B cell (primary cell): ENCODE measurements around the gene TNRC6A. TPM values are rescaled to one million over a fixed set of nuclear protein-coding genes. Genes with fewer than 3 reads are reported as not detected.

Experiments used
- ATAC-seq: fragments of 200-7000 bp; cut with Tn5 transposase; one replicate; pipeline ENCODE4 v1.10.0; 2021; ENCODE audit warnings: low read depth, mild to moderate bottlenecking, moderate number of reproducible peaks, moderate library complexity
- CTCF ChIA-PET: fragments of 350-600 bp; sonication (Branson Sonifier 250); formaldehyde crosslinking; loops from one replicate; lab custom pipeline; 2021; ENCODE audit warnings: antibody characterized with exemption, inconsistent platforms; lab: Charles Lee
- POLR2A ChIA-PET: fragments of 350-600 bp; sonication (Branson Sonifier 250); formaldehyde crosslinking; loops from one replicate; lab custom pipeline; 2021; ENCODE audit warnings: antibody characterized with exemption; lab: Charles Lee
- DNase-seq: peaks from one replicate; pipeline ENCODE4 v3.0.0; 2013
- H2AFZ ChIP-seq: 2 replicates; pipeline ENCODE4 v1.6.1; 2012; ENCODE audit warnings: mild to moderate bottlenecking, low read depth, low read length; ENCODE audit not compliant: insufficient read depth, poor library complexity, severe bottlenecking
- H3K27ac ChIP-seq, 2 donors: 1 replicate in 1 of 2; 2 replicates in 1 of 2; pipeline ENCODE4 v1.5.1; 2012 to 2013; ENCODE audit warnings: low read length in 2 of 2, mild to moderate bottlenecking in 2 of 2, moderate library complexity in 1 of 2
- H3K27me3 ChIP-seq, 4 experiments: fragments of 200-600 bp in 1 of 4; sonication (generic) in 1 of 4; replicated peaks in 1 of 4; 1 replicate in 2 of 4; 2 replicates in 2 of 4; pipeline versions ENCODE4 v1.6.1 to v1.7.0; 2013 to 2016; ENCODE audit warnings: low read length in 3 of 4, mild to moderate bottlenecking in 2 of 4, mixed read lengths in 1 of 4, moderate library complexity in 1 of 4; ENCODE audit not compliant: insufficient read depth in 4 of 4, control insufficient read depth in 3 of 4; ENCODE audit errors: control extremely low read depth in 1 of 4
- H3K36me3 ChIP-seq, 2 experiments: replicated peaks in 1 of 2; 1 replicate in 1 of 2; 2 replicates in 1 of 2; pipeline versions ENCODE4 v1.6.1 to v1.7.1; 2013; ENCODE audit warnings: low read length in 1 of 2; ENCODE audit not compliant: insufficient read depth in 2 of 2, control insufficient read depth in 1 of 2; ENCODE audit errors: control extremely low read depth in 1 of 2, extremely low read depth in 1 of 2
- H3K4me1 ChIP-seq, 2 donors: fragments of 200-600 bp in 1 of 2; sonication (generic) in 1 of 2; 1 replicate in 1 of 2; 2 replicates in 1 of 2; pipeline versions ENCODE4 v1.5.1 to v1.6.1; 2013 to 2017; ENCODE audit warnings: low read length in 2 of 2; ENCODE audit not compliant: control insufficient read depth in 2 of 2, insufficient read depth in 2 of 2
- H3K4me2 ChIP-seq: replicated peaks from 2 replicates; pipeline ENCODE3; 2012; ENCODE audit warnings: mild to moderate bottlenecking, low read depth, low read length; ENCODE audit not compliant: poor library complexity, severe bottlenecking
- H3K4me3 ChIP-seq, 5 experiments: fragments of 200-600 bp in 1 of 5; sonication (generic) in 1 of 5; 1 replicate in 3 of 5; 2 replicates in 2 of 5; pipeline versions ENCODE4 v1.5.1 to v1.7.0; 2011 to 2016; ENCODE audit warnings: low read length in 4 of 5, mild to moderate bottlenecking in 4 of 5, low read depth in 2 of 5, control low read depth in 1 of 5, moderate library complexity in 1 of 5; ENCODE audit not compliant: insufficient read depth in 1 of 5; ENCODE audit errors: control extremely low read depth in 1 of 5, extremely low read depth in 1 of 5
- H3K79me2 ChIP-seq: fragments of 200-600 bp; sonication (generic); one replicate; pipeline ENCODE4 v1.6.0; 2016; ENCODE audit warnings: low read length; ENCODE audit not compliant: control insufficient read depth, insufficient read depth
- H3K9ac ChIP-seq: fragments of 200-600 bp; sonication (generic); 2 replicates; pipeline ENCODE4 v1.6.1; 2017; ENCODE audit warnings: mild to moderate bottlenecking, low read length, moderate library complexity
- H3K9me3 ChIP-seq, 3 donors: one replicate each; pipeline versions ENCODE4 v1.6.1 to v1.7.1; 2013; ENCODE audit warnings: low read length in 2 of 3; ENCODE audit not compliant: control insufficient read depth in 2 of 3, insufficient read depth in 1 of 3; ENCODE audit errors: control extremely low read depth in 1 of 3
- H4K20me1 ChIP-seq: 2 replicates; pipeline ENCODE4 v1.6.0; 2012; ENCODE audit warnings: mild to moderate bottlenecking, low read length; ENCODE audit not compliant: insufficient read depth, control insufficient read depth, poor library complexity, severe bottlenecking
- H3K27ac Mint-ChIP-seq: one replicate; pipeline ENCODE4 v1.8.0; 2021; ENCODE audit warnings: mixed read lengths
- H3K27me3 Mint-ChIP-seq: one replicate; pipeline ENCODE4 v1.8.0; 2021; ENCODE audit warnings: mixed read lengths
- H3K4me1 Mint-ChIP-seq: one replicate; pipeline ENCODE4 v1.8.0; 2021; ENCODE audit warnings: mixed read lengths
- H3K4me3 Mint-ChIP-seq: one replicate; pipeline ENCODE4 v1.8.0; 2021; ENCODE audit warnings: mixed read lengths
- H3K9me3 Mint-ChIP-seq: one replicate; pipeline ENCODE4 v1.8.0; 2022; ENCODE audit warnings: mixed read lengths; ENCODE audit not compliant: insufficient read depth
- EZH2 ChIP-seq: IDR thresholded peaks from 2 replicates; pipeline ENCODE4 v1.6.1; 2012; ENCODE audit warnings: borderline replicate concordance, low read depth, mild to moderate bottlenecking, moderate library complexity, low read length; ENCODE audit not compliant: insufficient read depth, poor library complexity, severe bottlenecking
- WGBS: methylation state at CpG from one replicate; pipeline ENCODE4 v1.1.5; 2013; ENCODE audit warnings: missing lambda C conversion rate; ENCODE audit not compliant: insufficient coverage; 5-methylcytosine and 5-hydroxymethylcytosine counted together
- intact Hi-C: fragments of 100-400 bp; cut with micrococcal nuclease; formaldehyde crosslinking; loops from one replicate; pipeline ENCODE4 v1.10.0; 2022
- polyA plus RNA-seq: library from polyadenylated mRNA; depleted of rRNA; stranded (reverse); fragments of >200 nt; gene quantifications from 2 replicates; pipeline ENCODE4 v1.2.3, GENCODE V29; 2012
- total RNA-seq, 2 donors: library from RNA; stranded (reverse); fragments of 120-200 nt in 1 of 2; gene quantifications; 1 replicate in 1 of 2; 2 replicates in 1 of 2; pipeline versions ENCODE4 v1.2.3 to v1.2.4, GENCODE V29; 2013 to 2022
- TF ChIP-seq, protein P1 (sequence below): fragments of 200-600 bp; IDR thresholded peaks from one replicate; pipeline ENCODE4 v1.8.0; 2022; ENCODE audit warnings: antibody characterized with exemption, mild to moderate bottlenecking

The TNRC6A gene
- total and polyA plus RNA-seq, 2 donors (not counting 1 experiment from before 2014, with no cell fraction given): 79.3 to 104 TPM

DNA sequence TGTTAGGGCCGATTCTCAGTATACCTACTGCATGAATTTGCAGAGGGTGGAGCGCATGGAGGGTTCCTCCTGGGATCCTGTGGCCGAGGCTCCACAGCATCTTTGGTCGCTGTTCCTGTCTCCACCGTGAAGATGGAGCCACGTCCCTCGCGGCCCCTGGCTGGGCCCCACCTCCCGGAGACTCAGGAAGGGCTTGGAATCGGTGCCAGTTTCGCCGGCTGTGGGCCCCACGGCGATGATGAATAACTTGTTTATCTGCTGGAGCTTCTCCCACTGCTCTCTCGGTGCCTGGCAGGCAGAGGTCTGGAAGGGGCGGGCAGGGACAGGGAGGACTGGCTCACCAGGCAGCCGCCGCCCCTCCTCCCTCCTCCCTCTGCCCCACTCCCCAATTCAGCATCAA lies 124.4 kb downstream of the TNRC6A start:
- Histone ChIP-seq H3K36me3 (no peaks in the 10 kb centered on the region), H4K20me1 (no peaks in the 10 kb centered on the region), H3K4me2 (no peak overlapping the region), H3K27me3 (peaks cover 0 to 4% (median 0%) of the 10 kb centered on the region in 4 experiments), H3K79me2 (no peaks in the 10 kb centered on the region), H3K27ac (no peak overlapping the region), H2AFZ (no peak overlapping the region), H3K9me3 (peaks cover 0 to 7% (median 0%) of the 10 kb centered on the region in 3 donors), H3K4me1 (no peaks in the 10 kb centered on the region), H3K9ac (no peak overlapping the region), H3K4me3 (no peak overlapping the region)
- DNase-seq: no peak
- 29% methylated on average over 18 of the region's 18 CpGs for WGBS
- intact Hi-C loops: no loop called here
- no peak for ATAC-seq
- H3K4me1 Mint-ChIP-seq: no peaks in the 10 kb centered on the region
- H3K27me3 Mint-ChIP-seq: peaks cover 13% of the 10 kb centered on the region
- H3K9me3 Mint-ChIP-seq: no peaks in the 10 kb centered on the region
- ChIA-PET CTCF (no interaction called here), POLR2A (no interaction called here)
- H3K4me3 Mint-ChIP-seq: no peak overlapping the region
- H3K27ac Mint-ChIP-seq: no peak overlapping the region
- no peak for TF ChIP-seq EZH2
- TF ChIP-seq, protein P1, sequence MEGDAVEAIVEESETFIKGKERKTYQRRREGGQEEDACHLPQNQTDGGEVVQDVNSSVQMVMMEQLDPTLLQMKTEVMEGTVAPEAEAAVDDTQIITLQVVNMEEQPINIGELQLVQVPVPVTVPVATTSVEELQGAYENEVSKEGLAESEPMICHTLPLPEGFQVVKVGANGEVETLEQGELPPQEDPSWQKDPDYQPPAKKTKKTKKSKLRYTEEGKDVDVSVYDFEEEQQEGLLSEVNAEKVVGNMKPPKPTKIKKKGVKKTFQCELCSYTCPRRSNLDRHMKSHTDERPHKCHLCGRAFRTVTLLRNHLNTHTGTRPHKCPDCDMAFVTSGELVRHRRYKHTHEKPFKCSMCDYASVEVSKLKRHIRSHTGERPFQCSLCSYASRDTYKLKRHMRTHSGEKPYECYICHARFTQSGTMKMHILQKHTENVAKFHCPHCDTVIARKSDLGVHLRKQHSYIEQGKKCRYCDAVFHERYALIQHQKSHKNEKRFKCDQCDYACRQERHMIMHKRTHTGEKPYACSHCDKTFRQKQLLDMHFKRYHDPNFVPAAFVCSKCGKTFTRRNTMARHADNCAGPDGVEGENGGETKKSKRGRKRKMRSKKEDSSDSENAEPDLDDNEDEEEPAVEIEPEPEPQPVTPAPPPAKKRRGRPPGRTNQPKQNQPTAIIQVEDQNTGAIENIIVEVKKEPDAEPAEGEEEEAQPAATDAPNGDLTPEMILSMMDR: no peak

DNA sequence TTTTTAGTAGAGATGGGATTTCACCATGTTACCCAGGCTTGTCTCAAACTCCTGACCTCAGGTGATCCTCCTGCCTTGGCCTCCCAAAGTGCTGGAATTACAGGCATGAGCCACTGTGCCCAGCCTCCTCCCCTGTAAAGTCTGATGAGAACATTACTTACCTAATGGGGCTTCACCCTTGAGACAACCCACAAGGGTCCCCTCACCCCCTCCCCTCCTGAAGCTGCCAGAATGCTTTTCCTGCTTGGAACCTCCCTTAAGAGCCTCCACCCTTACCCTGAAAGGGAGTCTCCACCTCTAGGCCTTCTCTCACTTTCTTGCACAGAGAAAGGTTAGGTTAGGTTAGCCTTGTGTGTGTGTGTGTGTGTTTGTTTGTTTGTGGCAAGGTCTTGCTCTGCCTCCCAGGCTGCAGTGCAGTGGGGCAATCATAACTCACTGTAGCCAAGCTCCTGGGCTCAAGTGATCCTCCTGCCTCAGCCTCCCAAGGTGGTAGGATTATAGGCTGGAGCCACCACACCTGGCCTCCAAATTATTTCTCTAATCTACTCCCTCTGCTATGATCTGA lies 125.2 kb downstream of the TNRC6A start:
- Histone ChIP-seq H3K9ac (no peak overlapping the region), H3K4me3 (no peak overlapping the region), H3K9me3 (peaks cover 0 to 7% (median 0%) of the 10 kb centered on the region in 3 donors), H3K4me2 (no peak overlapping the region), H3K36me3 (no peaks in the 10 kb centered on the region), H3K4me1 (no peaks in the 10 kb centered on the region), H2AFZ (no peak overlapping the region), H4K20me1 (no peaks in the 10 kb centered on the region), H3K27ac (no peak overlapping the region), H3K79me2 (no peaks in the 10 kb centered on the region), H3K27me3 (peaks cover 0 to 4% (median 0%) of the 10 kb centered on the region in 4 experiments)
- H3K27me3 Mint-ChIP-seq: peaks cover 13% of the 10 kb centered on the region
- intact Hi-C loops: no loop called here
- ChIA-PET CTCF (no interaction called here), POLR2A (no interaction called here)
- TF ChIP-seq EZH2: no peak
- TF ChIP-seq, protein P1: no peak
- DNase-seq (no peak), ATAC-seq (no peak)
- H3K9me3 Mint-ChIP-seq: no peaks in the 10 kb centered on the region
- H3K27ac Mint-ChIP-seq: no peak overlapping the region
- no peaks in the 10 kb centered on the region for H3K4me1 Mint-ChIP-seq
- no peak overlapping the region for H3K4me3 Mint-ChIP-seq
